ENCODE results near the gene FGF7. TPM values are rescaled to one million over a fixed set of nuclear protein-coding genes. Genes with fewer than 3 reads are reported as not detected.

Gene FGF7
- total RNA-seq, 1 experiment from 2014 or later: not detected

GRCh38 chr15:49490966-49491365 is 67.9 kb downstream of the FGF7 start:
- Histone ChIP-seq H3K27me3 (ENCODE audit: low read length) (no peaks in the 10 kb centered on the region), H3K4me1 (ENCODE audit: insufficient read depth, low read length) (peaks cover 18% of the 10 kb centered on the region), H3K4me3 (ENCODE audit: low read length) (no peak overlapping the region), H3K4me2 (ENCODE audit: low read length) (no peak overlapping the region), H3K79me2 (ENCODE audit: low read length) (no peaks in the 10 kb centered on the region), H3K36me3 (ENCODE audit: low read depth, low read length) (no peaks in the 10 kb centered on the region), H4K20me1 (ENCODE audit: low read length) (no peaks in the 10 kb centered on the region), H3K9me2 (replicated peaks; ENCODE audit: low read length) (no peaks in the 10 kb centered on the region), H3K9ac (ENCODE audit: low read length) (no peak overlapping the region), H3K27ac (ENCODE audit: low read length) (no peak overlapping the region), H2AFZ (ENCODE audit: low read length) (no peak overlapping the region), H3F3A (ENCODE audit: low read length, unreplicated experiment) (no peaks in the 10 kb centered on the region), H3K9me3 (ENCODE audit: low read length) (no peaks in the 10 kb centered on the region)
- BruUV-seq (replicated peaks): no TSS peak
- TF ChIP-seq EZH2phosphoT487 (IDR thresholded peaks at IDR 0.05; ENCODE audit: borderline replicate concordance, low read length) (no peak), EZH2 (IDR thresholded peaks at IDR 0.05; ENCODE audit: low read length, unreplicated experiment) (no peak), CTCF (conservative IDR thresholded peaks at IDR 0.05; ENCODE audit: low read depth, low read length) (no peak)
- DNase-seq (no peak), ATAC-seq (no peak)
- CTCF ChIA-PET: no interaction called here
- POLR2A ChIA-PET (ENCODE audit: unreplicated experiment): no interaction called here
- intact Hi-C loops (cut with micrococcal nuclease): loop anchor here (10.0 kb wide), 1 partner anchor 354 kb away; no protein-coding TSS in a partner anchor

- Histone ChIP-seq H3K4me3 (ENCODE audit: low read length) (no peak overlapping the region), H3K79me2 (ENCODE audit: low read length) (no peaks in the 10 kb centered on the region), H3K36me3 (ENCODE audit: low read depth, low read length) (no peaks in the 10 kb centered on the region), H4K20me1 (ENCODE audit: low read length) (no peaks in the 10 kb centered on the region), H3K9me3 (ENCODE audit: low read length) (no peaks in the 10 kb centered on the region), H3K9ac (ENCODE audit: low read length) (no peak overlapping the region), H3K4me1 (ENCODE audit: insufficient read depth, low read length) (peaks cover 29% of the 10 kb centered on the region), H3K27me3 (ENCODE audit: low read length) (no peaks in the 10 kb centered on the region), H3K9me2 (replicated peaks; ENCODE audit: low read length) (no peaks in the 10 kb centered on the region), H3K27ac (ENCODE audit: low read length) (no peak overlapping the region), H3K4me2 (ENCODE audit: low read length) (no peak overlapping the region), H2AFZ (ENCODE audit: low read length) (no peak overlapping the region), H3F3A (ENCODE audit: low read length, unreplicated experiment) (no peaks in the 10 kb centered on the region)
- ATAC-seq (no peak), DNase-seq (no peak)
- ChIA-PET POLR2A (ENCODE audit: unreplicated experiment) (no interaction called here), CTCF (no interaction called here)
- no TSS peak for BruUV-seq (replicated peaks)
- TF ChIP-seq EZH2 (IDR thresholded peaks at IDR 0.05; ENCODE audit: low read length, unreplicated experiment) (no peak), CTCF (conservative IDR thresholded peaks at IDR 0.05; ENCODE audit: low read depth, low read length) (no peak), EZH2phosphoT487 (IDR thresholded peaks at IDR 0.05; ENCODE audit: borderline replicate concordance, low read length) (no peak)
- intact Hi-C loops (cut with micrococcal nuclease): loop anchor here (10.0 kb wide), 1 partner anchor 353 kb away; no protein-coding TSS in a partner anchor
These were observed 69.1 kb downstream of the FGF7 start for GRCh38 chr15:49492151-49492550.

GRCh38 chr15:49492830-49493229 is 69.8 kb downstream of the FGF7 start:
- Histone ChIP-seq H3K27ac (ENCODE audit: low read length) (no peak overlapping the region), H3K4me2 (ENCODE audit: low read length) (no peak overlapping the region), H3F3A (ENCODE audit: low read length, unreplicated experiment) (no peaks in the 10 kb centered on the region), H3K79me2 (ENCODE audit: low read length) (no peaks in the 10 kb centered on the region), H3K9me3 (ENCODE audit: low read length) (no peaks in the 10 kb centered on the region), H3K9ac (ENCODE audit: low read length) (no peak overlapping the region), H3K4me1 (ENCODE audit: insufficient read depth, low read length) (peaks cover 34% of the 10 kb centered on the region), H3K9me2 (replicated peaks; ENCODE audit: low read length) (no peaks in the 10 kb centered on the region), H3K36me3 (ENCODE audit: low read depth, low read length) (no peaks in the 10 kb centered on the region), H3K4me3 (ENCODE audit: low read length) (no peak overlapping the region), H4K20me1 (ENCODE audit: low read length) (no peaks in the 10 kb centered on the region), H3K27me3 (ENCODE audit: low read length) (no peaks in the 10 kb centered on the region), H2AFZ (ENCODE audit: low read length) (no peak overlapping the region)
- DNase-seq (peak; percentile 31), ATAC-seq (no peak)
- CTCF ChIA-PET: no interaction called here
- POLR2A ChIA-PET (ENCODE audit: unreplicated experiment): no interaction called here
- no TSS peak for BruUV-seq (replicated peaks)
- TF ChIP-seq EZH2phosphoT487 (IDR thresholded peaks at IDR 0.05; ENCODE audit: borderline replicate concordance, low read length): no peak
- TF ChIP-seq EZH2 (IDR thresholded peaks at IDR 0.05; ENCODE audit: low read length, unreplicated experiment): no peak
- TF ChIP-seq CTCF (conservative IDR thresholded peaks at IDR 0.05; ENCODE audit: low read depth, low read length): no peak
- intact Hi-C loops (cut with micrococcal nuclease): loop anchor here (10.0 kb wide), 1 partner anchor 352 kb away; no protein-coding TSS in a partner anchor
